ENCODE results near the gene EPN2.
"Not testable (repeated sequence)": the region's sequence is repeated elsewhere in the genome, so short reads cannot be mapped to it uniquely, and the experiment has no call there.

Gene EPN2

GRCh38 chr17:19348806-19349205 is 111.6 kb downstream of the EPN2 start:
- TF ChIP-seq CTCF (IDR thresholded peaks at IDR 0.05; ENCODE audit: extremely low read depth, missing control alignments): no peak

GRCh38 chr17:19353401-19353800 is 116.2 kb downstream of the EPN2 start:
- DNase-seq (ENCODE audit: low spot score): not testable (repeated sequence)

More at GRCh38 chr17:19348806-19349205, 111.6 kb downstream of the EPN2 start:
- no peak for DNase-seq (ENCODE audit: low spot score)

GRCh38 chr17:19354748-19355147 is 117.6 kb downstream of the EPN2 start:
- DNase-seq (ENCODE audit: low spot score): no peak
- no peak for TF ChIP-seq CTCF (IDR thresholded peaks at IDR 0.05; ENCODE audit: extremely low read depth, missing control alignments)

GRCh38 chr17:19357351-19357750 is 120.2 kb downstream of the EPN2 start:
- DNase-seq (ENCODE audit: low spot score): no peak
- TF ChIP-seq CTCF (IDR thresholded peaks at IDR 0.05; ENCODE audit: extremely low read depth, missing control alignments): no peak

- TF ChIP-seq CTCF (IDR thresholded peaks at IDR 0.05; ENCODE audit: extremely low read depth, missing control alignments): no peak
- no peak for DNase-seq (ENCODE audit: low spot score)
Observed at GRCh38 chr17:19357761-19358160, 120.6 kb downstream of the EPN2 start.

- TF ChIP-seq CTCF (IDR thresholded peaks at IDR 0.05; ENCODE audit: extremely low read depth, missing control alignments): no peak
Observed at GRCh38 chr17:19359151-19359550, 122.0 kb downstream of the EPN2 start.

GRCh38 chr17:19359856-19360255 is 122.7 kb downstream of the EPN2 start:
- no peak for DNase-seq (ENCODE audit: low spot score)
- no peak for TF ChIP-seq CTCF (IDR thresholded peaks at IDR 0.05; ENCODE audit: extremely low read depth, missing control alignments)

More at GRCh38 chr17:19359151-19359550, 122.0 kb downstream of the EPN2 start:
- DNase-seq (ENCODE audit: low spot score): no peak

- no peak for DNase-seq (ENCODE audit: low spot score)
- TF ChIP-seq CTCF (IDR thresholded peaks at IDR 0.05; ENCODE audit: extremely low read depth, missing control alignments): no peak
Observed at GRCh38 chr17:19360772-19361171, 123.6 kb downstream of the EPN2 start.
